GM21737 (cell line): ENCODE results near the gene RBMS2.
"Not testable (repeated sequence)": the region's sequence is repeated elsewhere in the genome, so short reads cannot be mapped to it uniquely, and the experiment has no call there.

ENCODE experiments used
- ATAC-seq: cut with Tn5 transposase; IDR thresholded peaks from one replicate; pipeline ENCODE4 v1.9.1; 2021; ENCODE audit warnings: mild to moderate bottlenecking, moderate library complexity; ENCODE audit not compliant: unreplicated experiment

RBMS2 gene, protein sequence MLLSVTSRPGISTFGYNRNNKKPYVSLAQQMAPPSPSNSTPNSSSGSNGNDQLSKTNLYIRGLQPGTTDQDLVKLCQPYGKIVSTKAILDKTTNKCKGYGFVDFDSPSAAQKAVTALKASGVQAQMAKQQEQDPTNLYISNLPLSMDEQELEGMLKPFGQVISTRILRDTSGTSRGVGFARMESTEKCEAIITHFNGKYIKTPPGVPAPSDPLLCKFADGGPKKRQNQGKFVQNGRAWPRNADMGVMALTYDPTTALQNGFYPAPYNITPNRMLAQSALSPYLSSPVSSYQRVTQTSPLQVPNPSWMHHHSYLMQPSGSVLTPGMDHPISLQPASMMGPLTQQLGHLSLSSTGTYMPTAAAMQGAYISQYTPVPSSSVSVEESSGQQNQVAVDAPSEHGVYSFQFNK

DNA sequence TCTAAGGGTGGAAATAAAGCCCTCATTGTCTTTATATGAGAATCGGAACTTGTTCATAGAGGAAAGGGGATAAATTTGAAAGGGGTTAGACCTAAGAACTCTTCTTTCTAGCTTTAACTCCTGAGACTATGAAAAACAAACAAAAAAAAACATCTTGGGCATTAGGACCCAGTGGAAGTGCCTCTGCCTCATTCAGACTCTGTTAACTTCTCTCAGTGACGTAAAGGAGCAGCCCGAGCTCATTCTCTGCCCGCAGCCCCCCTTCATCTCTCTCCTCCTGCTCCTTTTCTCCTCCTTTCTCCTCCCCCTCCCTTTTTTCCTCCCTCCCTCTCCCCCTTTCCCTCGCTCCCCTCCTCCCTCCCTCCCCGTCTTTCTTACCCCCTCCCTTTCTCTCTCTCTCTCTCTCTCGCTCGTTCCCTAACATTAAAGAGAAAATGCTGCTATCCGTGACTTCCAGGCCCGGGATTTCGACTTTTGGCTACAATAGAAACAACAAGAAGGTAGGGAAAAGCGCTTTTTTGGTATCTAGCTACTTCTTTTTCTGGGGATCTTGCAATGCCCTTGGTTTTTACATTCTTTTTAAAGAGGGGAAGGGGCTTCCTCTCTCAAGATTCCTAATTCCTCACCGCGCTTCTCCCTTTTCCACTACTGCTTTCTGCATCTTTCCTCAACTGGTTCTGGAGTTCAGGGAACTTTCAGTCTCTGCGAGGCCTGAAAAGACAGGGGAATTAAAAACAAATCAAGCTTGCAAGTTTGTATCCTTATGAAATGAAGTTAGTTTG lies at the start of gene RBMS2:
Gene RBMS2 (plus strand): TSS at position 231 of the 782 bp plus-strand sequence. CDS start 204 bp downstream, at position 435.
- no peak for ATAC-seq

DNA sequence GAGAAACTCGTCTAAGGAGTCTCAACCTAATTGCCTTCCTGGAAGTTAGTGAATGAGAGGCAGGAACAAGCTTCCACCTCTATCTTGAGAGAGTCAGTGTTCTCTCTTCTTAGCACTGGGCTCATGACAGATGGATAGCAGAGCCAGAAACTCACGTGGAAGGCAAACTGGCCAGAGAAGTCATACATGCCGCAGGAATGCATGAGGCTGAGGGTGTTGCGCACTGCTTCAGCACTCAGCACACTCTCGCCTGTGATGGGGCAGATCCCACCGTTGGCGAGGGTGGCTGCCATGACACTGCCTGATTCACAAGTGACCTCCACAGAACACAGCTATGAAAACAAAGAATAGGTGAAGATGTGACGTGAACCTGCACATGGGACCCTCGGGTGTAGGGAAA lies 47.2 kb upstream of the RBMS2 start:
- ATAC-seq: no peak

- no peak for ATAC-seq
Observed at GRCh38 chr12:56476143-56476542, 45.5 kb upstream of the RBMS2 start.

GRCh38 chr12:56476972-56477432 lies 44.6 kb upstream of the RBMS2 start:
- ATAC-seq: no peak

- no peak for ATAC-seq
Observed at GRCh38 chr12:56477521-56478225, 43.9 kb upstream of the RBMS2 start.

DNA sequence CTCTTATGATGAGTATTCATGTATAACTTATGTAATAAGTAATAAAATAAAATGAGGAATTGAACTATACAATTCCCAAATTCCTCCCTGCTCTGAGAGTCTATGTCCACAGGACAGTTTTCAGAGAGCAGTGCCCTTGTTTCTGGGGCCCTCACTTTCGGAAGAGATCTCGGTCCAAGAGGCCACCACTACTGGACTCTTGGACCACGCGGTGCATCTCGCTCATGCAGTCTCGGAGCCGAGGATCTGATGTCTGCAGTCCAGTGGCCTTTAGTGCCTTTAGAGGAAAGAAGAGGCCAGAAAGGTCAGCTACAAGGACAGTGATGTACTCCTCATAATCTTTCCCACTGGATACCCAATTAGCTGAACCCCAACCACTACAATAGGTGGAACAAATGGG lies 42.0 kb upstream of the RBMS2 start:
- ATAC-seq: no peak

DNA sequence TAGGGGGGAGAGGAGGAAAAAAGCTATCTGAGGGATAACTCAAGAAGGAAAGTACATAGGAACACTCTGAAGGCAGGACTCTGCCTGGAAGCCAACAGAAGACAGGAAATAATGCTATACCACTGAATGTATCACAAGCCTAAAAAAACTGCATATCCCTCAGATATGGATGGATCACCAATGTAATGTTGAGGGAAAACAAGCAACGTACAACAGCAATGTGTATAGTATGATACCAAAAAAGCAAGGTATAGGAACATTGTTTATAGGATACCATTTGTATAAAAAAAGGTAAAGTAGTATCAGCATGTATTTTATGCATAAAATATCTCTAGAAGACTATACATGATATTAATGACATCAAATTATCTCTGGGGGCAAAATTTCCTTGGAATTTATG lies 37.1 kb upstream of the RBMS2 start:
- ATAC-seq: no peak

- no peak for ATAC-seq
Observed at GRCh38 chr12:56486694-56487093, 34.9 kb upstream of the RBMS2 start.

DNA sequence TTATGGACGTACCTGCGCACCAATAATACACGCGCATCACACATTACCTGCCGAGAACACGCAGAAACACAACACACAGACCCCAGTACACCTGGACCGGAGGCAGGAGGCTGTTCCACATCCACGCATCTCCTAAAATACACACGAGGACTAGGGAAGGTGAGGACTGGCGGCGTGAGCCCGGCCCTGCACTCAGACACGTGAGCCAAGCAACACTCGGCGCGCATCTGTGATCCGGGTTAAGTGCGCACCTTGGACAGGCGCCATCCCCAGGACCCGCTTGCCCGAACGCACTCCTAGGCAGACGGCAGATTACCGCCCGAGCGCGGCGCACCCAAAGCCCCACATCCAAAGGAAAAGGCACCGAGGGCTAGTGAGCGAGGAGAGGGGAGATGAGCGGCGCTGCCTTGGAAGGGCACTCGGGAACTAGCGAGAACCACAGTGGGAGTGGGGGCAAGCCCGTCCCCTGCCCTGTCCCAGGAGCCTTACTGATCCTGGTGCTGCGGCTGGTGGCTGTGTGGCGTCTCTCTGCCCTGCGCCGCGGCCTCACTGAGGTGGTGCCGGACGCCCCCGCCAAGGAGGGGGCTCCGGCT lies 34.1 kb upstream of the RBMS2 start:
- ATAC-seq: peak; percentile 16

DNA sequence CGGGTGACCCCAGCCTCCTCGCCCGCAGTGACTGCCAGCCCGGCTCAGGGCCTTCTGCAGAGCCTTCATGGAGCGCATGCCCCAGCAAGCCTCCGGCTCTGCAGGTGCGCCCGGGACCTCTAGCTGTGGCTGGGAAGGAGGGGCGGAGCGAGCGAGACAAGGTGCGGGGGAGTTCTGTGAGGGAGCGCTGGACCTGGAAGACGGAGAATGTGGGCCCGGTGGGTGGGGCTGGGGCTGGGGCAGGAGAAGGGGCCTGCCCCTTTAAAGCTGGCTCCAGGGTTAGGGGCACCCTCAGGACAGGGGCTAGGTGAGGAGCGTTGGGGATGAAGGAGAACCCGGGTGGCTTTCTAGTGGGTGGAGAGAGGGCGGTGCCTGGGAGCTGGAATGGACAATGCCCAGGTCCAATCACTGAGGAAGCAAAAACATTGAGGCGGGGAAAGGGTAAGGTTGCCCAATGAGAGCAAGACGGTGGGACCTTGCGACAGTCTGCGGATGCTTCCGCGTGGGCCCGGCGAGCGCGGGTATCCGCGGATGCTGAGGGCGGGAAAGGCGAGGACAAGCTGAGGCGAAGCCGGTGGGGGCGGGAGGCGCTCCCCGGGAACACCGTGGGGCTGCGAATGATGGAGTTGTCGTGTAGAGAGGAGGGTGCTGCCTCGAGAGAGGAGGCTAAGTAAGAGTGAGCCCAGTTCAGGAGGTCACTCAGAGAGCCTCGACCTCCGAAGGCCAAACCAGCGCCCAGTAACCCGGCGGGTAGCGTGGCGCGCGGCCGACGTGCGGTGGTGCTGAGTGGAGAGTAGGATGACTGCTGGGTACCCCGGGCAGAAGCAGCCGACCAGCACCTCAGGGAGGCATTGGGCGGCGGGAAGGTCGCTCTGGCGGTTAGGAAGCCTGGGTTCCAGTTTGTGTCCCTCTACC lies 33.3 kb upstream of the RBMS2 start, which contains the start of gene GLS2:
Gene GLS2 (minus strand): TSS at position 121 of the 915 bp plus-strand sequence. CDS start 43 bp downstream, at position 78.
- ATAC-seq: peak; percentile 89

GRCh38 chr12:56490360-56490759 lies 31.3 kb upstream of the RBMS2 start:
- ATAC-seq: no peak

DNA sequence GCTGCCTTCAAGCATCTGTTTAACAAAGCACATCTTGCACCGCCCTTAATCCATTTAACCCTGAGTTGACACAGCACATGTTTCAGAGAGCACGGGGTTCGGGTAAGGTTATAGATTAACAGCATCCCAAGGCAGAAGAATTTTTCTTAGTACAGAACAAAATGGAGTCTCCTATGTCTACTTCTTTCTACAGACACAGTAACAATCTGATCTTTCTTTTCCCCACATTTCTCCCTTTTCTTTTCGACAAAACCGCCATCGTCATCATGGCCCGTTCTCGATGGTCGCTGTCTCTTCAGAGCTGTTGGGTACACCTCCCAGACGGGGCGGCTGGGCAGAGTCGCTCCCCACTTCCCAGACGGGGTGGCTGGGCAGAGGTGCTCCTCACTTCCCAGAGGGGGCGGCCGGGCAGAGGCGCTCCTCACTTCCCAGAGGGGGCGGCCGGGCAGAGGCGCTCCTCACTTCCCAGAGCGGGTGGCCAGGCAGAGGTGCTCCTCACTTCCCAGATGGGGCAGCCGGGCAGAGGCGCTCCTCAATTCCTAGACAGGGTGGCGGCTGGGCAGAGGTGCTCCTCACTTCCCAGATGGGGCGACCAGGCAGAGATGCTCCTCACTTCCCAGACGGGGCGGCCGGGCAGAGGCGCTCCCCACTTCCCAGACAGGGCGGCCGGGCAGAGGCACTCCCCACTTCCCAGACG lies 28.1 kb upstream of the RBMS2 start:
- not testable (repeated sequence) for ATAC-seq

GRCh38 chr12:56494106-56494415 lies 27.6 kb upstream of the RBMS2 start:
- ATAC-seq: not testable (repeated sequence)

- not testable (repeated sequence) for ATAC-seq
Observed at GRCh38 chr12:56494481-56494880, 27.1 kb upstream of the RBMS2 start.

GRCh38 chr12:56496704-56497103 lies 24.9 kb upstream of the RBMS2 start:
- not testable (repeated sequence) for ATAC-seq

DNA sequence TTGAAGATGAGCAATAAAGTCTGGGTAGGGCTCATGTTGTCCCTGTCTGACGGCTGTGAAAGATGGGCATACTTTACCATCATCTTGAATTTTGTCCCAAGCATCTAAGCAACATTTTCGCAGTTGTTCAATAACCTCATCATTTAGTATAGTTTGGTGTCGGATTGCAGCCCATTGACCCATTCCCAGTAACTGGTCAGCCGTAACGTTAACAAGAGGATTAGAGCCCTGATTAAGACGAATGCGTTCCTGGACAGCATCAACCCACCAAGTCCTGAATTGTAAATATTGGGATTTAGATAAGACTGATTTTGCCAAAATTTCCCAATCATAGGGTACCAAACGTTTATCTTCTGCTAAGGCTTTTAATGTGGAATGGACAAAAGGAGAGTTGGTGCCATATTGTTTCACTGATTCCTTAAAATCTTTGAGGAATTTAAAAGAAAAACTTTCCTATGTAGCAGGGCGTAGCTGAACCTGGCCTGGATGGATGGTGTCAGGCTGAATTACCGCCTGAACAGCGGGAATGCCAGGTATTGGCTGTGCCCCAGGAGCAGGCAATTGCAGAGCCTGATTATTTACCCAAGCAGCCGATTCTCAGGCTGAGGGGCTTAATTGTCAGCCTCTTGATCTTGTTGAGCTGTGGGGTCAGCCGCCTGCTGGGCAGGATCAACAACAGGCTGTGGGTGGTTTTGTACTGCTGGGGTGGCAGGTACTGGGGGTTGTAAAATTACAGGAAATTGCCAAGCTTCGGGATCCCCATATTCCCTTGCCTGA lies 23.3 kb upstream of the RBMS2 start:
- ATAC-seq: not testable (repeated sequence)

DNA sequence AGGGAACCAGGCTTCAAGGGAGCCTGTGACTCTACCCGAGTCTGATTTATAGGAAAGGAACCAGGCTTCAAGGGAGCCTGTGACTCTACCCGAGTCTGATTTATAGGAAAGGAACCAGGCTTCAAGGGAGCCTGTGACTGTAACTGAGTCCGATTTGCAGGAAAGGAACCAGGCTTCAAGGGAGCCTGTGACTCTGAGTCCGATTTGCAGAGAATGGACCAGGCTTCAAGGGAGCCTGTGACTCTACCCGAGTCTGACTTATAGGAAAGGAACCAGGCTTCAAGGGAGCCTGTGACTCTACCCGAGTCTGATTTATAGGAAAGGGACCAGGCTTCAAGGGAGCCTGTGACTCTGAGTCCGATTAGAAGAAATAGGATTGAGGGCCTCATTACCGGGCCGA lies 22.2 kb upstream of the RBMS2 start:
- ATAC-seq: not testable (repeated sequence)

DNA sequence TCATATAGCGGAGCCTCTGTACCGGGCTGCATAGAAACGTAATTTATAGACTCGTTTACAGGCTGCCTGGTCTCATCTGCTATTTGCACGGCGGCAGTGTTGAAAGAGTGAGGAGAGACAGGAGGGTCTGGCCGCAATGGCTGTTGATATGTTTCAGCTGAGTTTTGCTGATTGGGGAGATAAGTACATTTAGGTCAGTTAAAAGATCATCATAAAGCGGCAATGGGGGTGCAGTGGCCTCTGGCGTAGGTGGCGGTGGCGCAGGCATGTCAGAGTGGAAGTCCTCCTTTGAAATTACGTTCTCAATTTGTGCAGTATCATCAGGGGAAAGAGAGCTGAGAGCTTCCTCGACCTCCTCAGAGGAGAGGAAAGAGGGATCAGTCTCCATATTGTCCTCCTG lies 21.7 kb upstream of the RBMS2 start:
- not testable (repeated sequence) for ATAC-seq
